ENCODE measurements around the gene TEX53. TPM values are rescaled to one million over a fixed set of nuclear protein-coding genes. Genes with fewer than 3 reads are reported as not detected.

TEX53 gene
- total RNA-seq, 4 donors from 2014 or later: not detected

DNA sequence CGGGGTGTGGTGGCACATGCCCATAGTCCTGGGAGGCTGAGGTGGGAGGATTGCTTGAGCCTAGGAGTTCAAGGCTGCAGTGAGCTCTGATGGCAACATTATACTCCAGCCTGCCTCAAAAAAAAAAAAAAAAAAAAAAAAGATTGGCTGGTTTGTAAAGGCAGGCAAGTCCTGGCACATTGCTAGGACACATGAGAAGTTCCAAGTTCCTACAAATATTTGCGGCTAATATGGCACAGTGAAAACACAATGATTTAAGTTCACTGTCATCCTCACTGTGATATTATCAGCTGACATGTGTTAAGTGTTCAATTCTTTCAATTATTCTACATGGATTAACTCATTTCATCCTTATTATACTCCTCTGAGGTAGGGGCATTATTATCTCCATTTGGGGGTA lies 26.4 kb downstream of the TEX53 start:
- TF ChIP-seq POLR2A (IDR thresholded peaks at IDR 0.05) (no peak), CTCF (IDR thresholded peaks at IDR 0.05) (no peak)
- intact Hi-C loops (cut with DNase I; ENCODE audit: low total_unique reads): no loop called here
- 0 to 42% methylated on average over 2 of the region's 2 CpGs for WGBS, 2 donors
- DNase-seq (ENCODE audit: low spot score in 2 of 2): no peak
- H3K4me3 ChIP-seq (ENCODE audit: low read depth, poor library complexity, severe bottlenecking): no peak overlapping the region

DNA sequence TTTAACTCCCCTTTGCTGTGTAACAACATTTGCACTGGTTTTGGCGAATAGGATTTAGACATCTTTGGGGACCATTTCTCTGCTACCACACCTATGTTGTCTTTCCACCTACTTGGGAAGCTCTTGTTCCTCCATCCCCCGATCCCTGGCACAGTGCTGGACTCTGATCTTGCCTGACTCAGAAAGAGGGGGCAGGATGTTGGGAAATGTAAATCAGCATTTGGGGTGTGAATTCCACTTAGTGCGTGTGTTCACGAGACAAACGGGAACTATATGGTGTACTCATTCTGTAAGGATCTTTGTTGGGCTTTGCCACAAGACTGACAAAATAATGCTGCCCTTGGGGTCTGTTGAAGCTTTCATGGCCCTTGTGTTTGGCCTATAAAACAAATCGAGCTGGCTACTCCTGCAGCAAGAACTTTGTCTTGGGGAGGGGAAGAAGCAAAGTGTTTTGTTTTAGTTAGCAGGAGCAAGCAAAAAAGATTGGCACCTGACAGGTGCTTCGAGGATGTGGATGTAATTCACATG lies 28.0 kb downstream of the TEX53 start:
- TF ChIP-seq POLR2A (IDR thresholded peaks at IDR 0.05) (no peak), CTCF (IDR thresholded peaks at IDR 0.05) (no peak)
- 83 to 84% methylated on average over 7 of the region's 7 CpGs for WGBS, 2 donors

DNA sequence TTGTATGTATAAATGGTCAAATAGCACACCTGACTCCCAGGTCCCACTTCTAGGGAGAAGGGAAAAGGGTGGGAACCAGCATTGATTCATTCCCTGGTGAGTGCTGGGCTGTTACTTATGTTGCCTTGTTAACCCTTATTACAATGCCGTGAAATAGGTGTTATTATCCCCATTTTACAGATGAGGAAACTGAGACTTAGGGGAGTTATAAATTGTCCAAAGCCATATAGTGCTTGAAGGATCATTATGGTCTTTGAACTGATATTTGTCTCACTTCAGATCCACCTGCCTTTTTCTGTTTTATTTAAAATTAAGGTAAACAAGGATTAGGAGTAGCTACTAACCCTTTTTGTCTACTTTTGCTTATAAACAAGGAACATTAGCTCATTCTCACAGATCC lies 30.1 kb downstream of the TEX53 start:
- TF ChIP-seq POLR2A (IDR thresholded peaks at IDR 0.05): no peak
- TF ChIP-seq CTCF (IDR thresholded peaks at IDR 0.05): no peak
- 88 to 97% methylated on average over 1 of the region's 1 CpG for WGBS, 2 donors
- DNase-seq (ENCODE audit: low spot score in 2 of 2): no peak
- H3K4me3 ChIP-seq (ENCODE audit: low read depth, poor library complexity, severe bottlenecking): no peak overlapping the region
- intact Hi-C loops (cut with DNase I; ENCODE audit: low total_unique reads): no loop called here

More for the DNA sequence above, 28.0 kb downstream of the TEX53 start:
- no peak overlapping the region for H3K4me3 ChIP-seq (ENCODE audit: low read depth, poor library complexity, severe bottlenecking)
- DNase-seq (ENCODE audit: low spot score in 2 of 2): no peak
- intact Hi-C loops (cut with DNase I; ENCODE audit: low total_unique reads): no loop called here

- intact Hi-C loops (cut with DNase I; ENCODE audit: low total_unique reads): no loop called here
- 83 to 87% methylated on average over 4 of the region's 4 CpGs for WGBS, 2 donors
Observed at GRCh38 chr9:114626415-114627020, 31.1 kb downstream of the TEX53 start.

GRCh38 chr9:114624677-114625076 lies 32.9 kb downstream of the TEX53 start:
- DNase-seq (ENCODE audit: low spot score in 2 of 2): no peak
- H3K4me3 ChIP-seq (ENCODE audit: low read depth, poor library complexity, severe bottlenecking): no peak overlapping the region
- WGBS, 2 donors: 87 to 92% methylated on average over 2 of the region's 2 CpGs
- TF ChIP-seq CTCF (IDR thresholded peaks at IDR 0.05): no peak
- TF ChIP-seq POLR2A (IDR thresholded peaks at IDR 0.05): no peak
- intact Hi-C loops (cut with DNase I; ENCODE audit: low total_unique reads): no loop called here

More at GRCh38 chr9:114626415-114627020, 31.1 kb downstream of the TEX53 start:
- DNase-seq (ENCODE audit: low spot score in 2 of 2): no peak
- TF ChIP-seq CTCF (IDR thresholded peaks at IDR 0.05) (no peak), POLR2A (IDR thresholded peaks at IDR 0.05) (no peak)
- H3K4me3 ChIP-seq (ENCODE audit: low read depth, poor library complexity, severe bottlenecking): no peak overlapping the region

Measured in lower leg skin (tissue), 4 donors.